Nucleus accumbens (tissue), 56 donors: ENCODE measurements around the gene DPF1.
"Not testable (repeated sequence)": the region's sequence is repeated elsewhere in the genome, so short reads cannot be mapped to it uniquely, and the experiment has no call there.

Source experiments
- DNase-seq, 56 donors: peaks; one replicate each; lab custom pipeline; 2025; lab: John Stamatoyannopoulos, UW

DPF1 gene

GRCh38 chr19:38251564-38252051 is 27.6 kb upstream of the DPF1 start:
- peak in 17 of 56 donors; percentile 14 to 61 (median 40) for DNase-seq

GRCh38 chr19:38250821-38251563 is 27.0 kb upstream of the DPF1 start:
- peak in 51 of 56 donors; percentile 41 to 90 (median 77) for DNase-seq

- peak in 1 of 56 donors; percentile 25 for DNase-seq
Observed at GRCh38 chr19:38250428-38250820, 26.4 kb upstream of the DPF1 start.

GRCh38 chr19:38248421-38248820 is 24.4 kb upstream of the DPF1 start:
- DNase-seq: no peak

- peak in 21 of 56 donors; percentile 11 to 74 (median 43) for DNase-seq
Observed at GRCh38 chr19:38247734-38248268, 23.8 kb upstream of the DPF1 start.

GRCh38 chr19:38247126-38247525 is 23.1 kb upstream of the DPF1 start:
- DNase-seq: no peak

- peak in 4 of 56 donors; percentile 4 to 19 (median 14) for DNase-seq
Observed at GRCh38 chr19:38245826-38246498, 21.9 kb upstream of the DPF1 start.

- DNase-seq: no peak
Observed at GRCh38 chr19:38243279-38243673, 19.3 kb upstream of the DPF1 start.

GRCh38 chr19:38239816-38240215 is 15.8 kb upstream of the DPF1 start:
- no peak for DNase-seq

GRCh38 chr19:38234615-38235014 is 10.6 kb upstream of the DPF1 start:
- no peak for DNase-seq

GRCh38 chr19:38233740-38234251 is 9.8 kb upstream of the DPF1 start:
- peak in 48 of 56 donors; percentile 15 to 86 (median 47) for DNase-seq

- DNase-seq: no peak
Observed at GRCh38 chr19:38231918-38232317, 7.9 kb upstream of the DPF1 start.

- DNase-seq: not testable (repeated sequence)
Observed at GRCh38 chr19:38230506-38231133, 6.6 kb upstream of the DPF1 start.

GRCh38 chr19:38229585-38230073 is 5.6 kb upstream of the DPF1 start:
- DNase-seq: peak in 55 of 56 donors; percentile 51 to 97 (median 90)

GRCh38 chr19:38228491-38229439 is 4.7 kb upstream of the DPF1 start:
- peak in 35 of 56 donors; percentile 7 to 66 (median 29) for DNase-seq

GRCh38 chr19:38228005-38228377 is 4.0 kb upstream of the DPF1 start:
- DNase-seq: peak in 4 of 56 donors; percentile 21 to 49 (median 26)

GRCh38 chr19:38227287-38228004 is 3.4 kb upstream of the DPF1 start:
- peak in 1 of 56 donors; percentile 22 for DNase-seq

GRCh38 chr19:38224863-38225218 is 819 bp upstream of the DPF1 start:
- DNase-seq: not testable (repeated sequence)

- DNase-seq: peak in 1 of 56 donors; percentile 62
Observed at GRCh38 chr19:38223617-38224013, 407 bp downstream of the DPF1 start.
